ENCODE measurements around the gene P2RX2. TPM values are rescaled to one million over a fixed set of nuclear protein-coding genes. Genes with fewer than 3 reads are reported as not detected.

The P2RX2 gene
- total RNA-seq, 2 experiments from 2014 or later = not detected

DNA sequence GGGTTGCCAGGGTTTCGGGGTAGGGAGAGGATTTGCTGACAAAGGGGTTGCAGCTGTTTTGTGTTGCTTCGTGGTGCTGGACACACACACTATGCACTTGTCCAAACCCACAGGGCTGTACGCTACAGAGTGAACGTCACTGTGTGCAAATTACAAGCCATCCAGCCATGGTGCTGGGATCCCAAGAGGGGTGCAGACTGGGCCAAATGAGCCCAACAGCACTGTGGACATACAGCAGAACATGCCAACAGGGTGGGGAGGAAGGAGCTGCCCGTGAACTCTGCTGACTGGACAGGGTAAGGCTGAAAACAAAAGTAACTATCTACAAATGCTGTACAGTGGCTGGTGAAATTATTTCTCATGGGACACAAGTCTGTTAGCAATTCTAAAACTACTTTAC, 43.4 kb downstream of the P2RX2 start:
- BruUV-seq (replicated peaks) = no TSS peak
- CTCF ChIA-PET (ENCODE audit: unreplicated experiment) = no interaction called here
- H3K9me2 ChIP-seq (ENCODE audit: insufficient read depth, low read length) = no peaks in the 10 kb centered on the region
- H3K4me1 ChIP-seq (ENCODE audit: insufficient read depth, low read length, poor library complexity, severe bottlenecking) = no peaks in the 10 kb centered on the region
- no peaks in the 10 kb centered on the region; the same call in 1 of the 2 replicates for H4K20me1 ChIP-seq (ENCODE audit: insufficient read depth, low read length)
- H2AFZ ChIP-seq (ENCODE audit: low read length) = no peak overlapping the region
- POLR2A ChIA-PET = no interaction called here
- peaks cover 100% of the 10 kb centered on the region for H3K36me3 ChIP-seq (ENCODE audit: insufficient read depth, low read length)
- no peak for DNase-seq (ENCODE audit: low spot score)
- H3K79me2 ChIP-seq (ENCODE audit: insufficient read depth, low read depth, low read length) = no peaks in the 10 kb centered on the region
- no peak overlapping the region for H3K4me3 ChIP-seq (ENCODE audit: low read depth, low read length, poor library complexity, severe bottlenecking)
- intact Hi-C loops (cut with micrococcal nuclease; ENCODE audit: unreplicated experiment) = no loop called here
- TF ChIP-seq EZH2phosphoT487 (IDR thresholded peaks at IDR 0.05; ENCODE audit: borderline replicate concordance, low read depth, low read length) = no peak
- TF ChIP-seq, protein P1, sequence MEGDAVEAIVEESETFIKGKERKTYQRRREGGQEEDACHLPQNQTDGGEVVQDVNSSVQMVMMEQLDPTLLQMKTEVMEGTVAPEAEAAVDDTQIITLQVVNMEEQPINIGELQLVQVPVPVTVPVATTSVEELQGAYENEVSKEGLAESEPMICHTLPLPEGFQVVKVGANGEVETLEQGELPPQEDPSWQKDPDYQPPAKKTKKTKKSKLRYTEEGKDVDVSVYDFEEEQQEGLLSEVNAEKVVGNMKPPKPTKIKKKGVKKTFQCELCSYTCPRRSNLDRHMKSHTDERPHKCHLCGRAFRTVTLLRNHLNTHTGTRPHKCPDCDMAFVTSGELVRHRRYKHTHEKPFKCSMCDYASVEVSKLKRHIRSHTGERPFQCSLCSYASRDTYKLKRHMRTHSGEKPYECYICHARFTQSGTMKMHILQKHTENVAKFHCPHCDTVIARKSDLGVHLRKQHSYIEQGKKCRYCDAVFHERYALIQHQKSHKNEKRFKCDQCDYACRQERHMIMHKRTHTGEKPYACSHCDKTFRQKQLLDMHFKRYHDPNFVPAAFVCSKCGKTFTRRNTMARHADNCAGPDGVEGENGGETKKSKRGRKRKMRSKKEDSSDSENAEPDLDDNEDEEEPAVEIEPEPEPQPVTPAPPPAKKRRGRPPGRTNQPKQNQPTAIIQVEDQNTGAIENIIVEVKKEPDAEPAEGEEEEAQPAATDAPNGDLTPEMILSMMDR (conservative IDR thresholded peaks at IDR 0.05; ENCODE audit: low read length) = no peak
- no peak overlapping the region for H3K27ac ChIP-seq (ENCODE audit: low read depth, low read length, poor library complexity, severe bottlenecking)
- no peaks in the 10 kb centered on the region for H3K9me3 ChIP-seq (ENCODE audit: low read length)
- H3K4me2 ChIP-seq (ENCODE audit: low read length) = no peak overlapping the region

DNA sequence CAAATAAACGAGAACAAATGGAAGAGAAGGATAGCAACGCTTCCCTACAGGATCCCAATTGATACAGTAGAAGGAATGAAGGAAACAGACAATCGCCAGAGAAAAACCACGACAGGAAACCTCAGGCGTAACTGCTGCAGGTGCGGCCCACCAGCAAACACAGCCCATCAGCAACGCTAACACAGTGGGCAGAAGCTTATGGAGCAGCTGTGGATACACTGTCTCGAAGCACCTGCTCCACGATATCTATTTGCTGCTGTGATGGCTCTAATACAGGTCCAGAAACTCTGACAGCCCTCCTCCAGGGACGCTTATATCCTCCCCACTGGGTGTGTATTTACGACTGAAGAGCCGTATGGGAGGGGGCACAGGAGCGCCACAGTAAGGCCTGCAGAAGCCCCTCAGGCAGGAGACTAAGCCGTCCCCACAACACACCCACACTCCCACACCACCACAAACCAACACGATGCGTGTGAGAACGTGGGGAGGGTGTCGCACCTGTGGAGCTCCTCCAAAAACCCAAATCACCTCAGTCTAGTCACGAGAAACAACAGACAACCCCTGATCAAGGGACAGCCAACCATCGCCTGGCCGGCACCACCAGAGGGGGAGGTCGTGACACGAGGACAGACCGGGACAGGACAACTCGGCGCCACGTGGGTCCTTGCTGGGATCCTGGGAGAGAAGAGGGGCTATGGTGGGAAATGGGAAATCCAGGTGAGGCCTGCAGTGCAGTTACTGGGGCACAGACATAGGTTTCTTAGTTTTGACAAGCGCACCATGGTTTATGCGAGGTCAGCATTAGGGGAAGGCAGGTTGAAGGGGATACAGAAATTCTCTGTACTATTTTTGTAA, 44.6 kb downstream of the P2RX2 start:
- no peaks in the 10 kb centered on the region for H3K9me2 ChIP-seq (ENCODE audit: insufficient read depth, low read length)
- no peaks in the 10 kb centered on the region; the same call in 1 of the 2 replicates for H4K20me1 ChIP-seq (ENCODE audit: insufficient read depth, low read length)
- no peak overlapping the region for H3K27ac ChIP-seq (ENCODE audit: low read depth, low read length, poor library complexity, severe bottlenecking)
- no peak overlapping the region for H2AFZ ChIP-seq (ENCODE audit: low read length)
- no peaks in the 10 kb centered on the region for H3K79me2 ChIP-seq (ENCODE audit: insufficient read depth, low read depth, low read length)
- no peaks in the 10 kb centered on the region for H3K9me3 ChIP-seq (ENCODE audit: low read length)
- no peak for DNase-seq (ENCODE audit: low spot score)
- peaks cover 100% of the 10 kb centered on the region for H3K36me3 ChIP-seq (ENCODE audit: insufficient read depth, low read length)
- H3K4me3 ChIP-seq (ENCODE audit: low read depth, low read length, poor library complexity, severe bottlenecking) = no peak overlapping the region
- TF ChIP-seq, protein P1 (conservative IDR thresholded peaks at IDR 0.05; ENCODE audit: low read length) = no peak
- TF ChIP-seq EZH2phosphoT487 (IDR thresholded peaks at IDR 0.05; ENCODE audit: borderline replicate concordance, low read depth, low read length) = no peak
- CTCF ChIA-PET (ENCODE audit: unreplicated experiment) = no interaction called here
- intact Hi-C loops (cut with micrococcal nuclease; ENCODE audit: unreplicated experiment) = no loop called here
- H3K4me1 ChIP-seq (ENCODE audit: insufficient read depth, low read length, poor library complexity, severe bottlenecking) = no peaks in the 10 kb centered on the region
- H3K4me2 ChIP-seq (ENCODE audit: low read length) = no peak overlapping the region
- POLR2A ChIA-PET = interaction anchor here (0.6 kb wide), 1 partner anchor 18 kb away, joined by 4 read pairs; no protein-coding TSS in a partner anchor
- BruUV-seq (replicated peaks) = no TSS peak

Data from OCI-LY7 (cell line).